Vagina (tissue), 2 donors: ENCODE results near the gene DNAH8. TPM values are rescaled to one million over a fixed set of nuclear protein-coding genes. Genes with fewer than 3 reads are reported as not detected.

Experiments
- DNase-seq, 2 donors: peaks; one replicate each; pipeline ENCODE4 v3.0.0-alpha.2; 2017; ENCODE audit errors: extremely low spot score in 2 of 2
- H3K27ac ChIP-seq: fragments of 200-600 bp; sonication (generic); one replicate; pipeline ENCODE4 v1.5.1; 2019
- H3K27me3 ChIP-seq: fragments of 200-600 bp; sonication (generic); one replicate; pipeline ENCODE4 v1.5.1; 2019
- H3K36me3 ChIP-seq, 2 donors: fragments of 200-600 bp; sonication (generic); one replicate each; pipeline ENCODE4 v1.5.1; 2017 to 2019
- H3K4me1 ChIP-seq: fragments of 200-600 bp; sonication (generic); one replicate; pipeline ENCODE4 v1.5.1; 2019
- H3K4me3 ChIP-seq, 2 donors: fragments of 200-600 bp; sonication (generic); 1 replicate in 1 of 2; 2 replicates in 1 of 2; pipeline ENCODE4 v1.5.1; 2016 to 2019
- H3K9me3 ChIP-seq: fragments of 200-600 bp; sonication (generic); one replicate; pipeline ENCODE4 v1.5.1; 2019
- POLR2A ChIP-seq, 2 donors: fragments of 450-650 bp; IDR thresholded peaks; one replicate each; pipeline ENCODE4 v1.6.1; 2017; ENCODE audit warnings: antibody characterized with exemption in 2 of 2, mild to moderate bottlenecking in 2 of 2, moderate library complexity in 2 of 2
- POLR2AphosphoS5 ChIP-seq, 2 donors: sonication (generic); formaldehyde crosslinking; IDR thresholded peaks; one replicate each; pipeline ENCODE4 v1.9.0; 2017; ENCODE audit warnings: antibody characterized with exemption in 2 of 2, mild to moderate bottlenecking in 2 of 2, low read depth in 1 of 2; ENCODE audit not compliant: insufficient read depth in 1 of 2
- intact Hi-C: fragments of 100-400 bp; cut with DNase I; formaldehyde crosslinking; loops from one replicate; pipeline ENCODE4 v1.15.1; 2023
- total RNA-seq: library from RNA; depleted of rRNA; stranded (reverse); fragments of >200 nt; gene quantifications from one replicate; pipeline ENCODE4 v1.2.3, GENCODE V29; 2016
- TF ChIP-seq, protein P1 (sequence below), 3 experiments: fragments of 450-650 bp in 2 of 3; fragments of 200-600 bp in 1 of 3; sonication (generic) in 1 of 3; IDR thresholded peaks; one replicate each; pipeline ENCODE4 v1.5.1; 2017 to 2019; ENCODE audit warnings: antibody characterized with exemption in 3 of 3, mild to moderate bottlenecking in 2 of 3, moderate library complexity in 2 of 3

Gene DNAH8
- total RNA-seq, 1 donor from 2014 or later, result not detected

DNA sequence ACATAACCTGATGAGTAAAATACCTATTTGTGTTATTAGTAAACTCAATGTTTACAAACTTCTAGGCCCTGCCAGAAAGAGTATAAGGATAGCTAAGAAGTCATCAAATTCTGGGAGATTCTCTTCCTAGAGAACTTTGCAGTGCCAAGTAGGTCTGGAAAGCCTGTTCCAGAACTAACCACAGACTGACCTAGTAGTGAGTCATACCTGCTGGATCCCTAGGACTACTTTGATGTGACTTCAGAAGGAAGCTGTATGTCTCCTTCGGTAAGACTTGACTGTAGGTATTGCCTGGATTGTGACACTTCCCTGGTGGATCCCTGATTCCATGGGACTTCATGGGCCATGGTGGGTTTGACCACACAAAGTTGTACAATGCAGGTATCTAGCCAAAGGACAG, 131.7 kb downstream of the DNAH8 start:
- H3K4me3 ChIP-seq, result no peak overlapping the region
- H3K27ac ChIP-seq, result no peak overlapping the region
- H3K9me3 ChIP-seq, result no peaks in the 10 kb centered on the region
- no peaks in the 10 kb centered on the region for H3K4me1 ChIP-seq
- TF ChIP-seq POLR2AphosphoS5 (IDR thresholded peaks at IDR 0.05; ENCODE audit: insufficient read depth in 1 of 2, low read depth in 1 of 2) (no peak), POLR2A (IDR thresholded peaks at IDR 0.05) (no peak)
- TF ChIP-seq, protein P1, sequence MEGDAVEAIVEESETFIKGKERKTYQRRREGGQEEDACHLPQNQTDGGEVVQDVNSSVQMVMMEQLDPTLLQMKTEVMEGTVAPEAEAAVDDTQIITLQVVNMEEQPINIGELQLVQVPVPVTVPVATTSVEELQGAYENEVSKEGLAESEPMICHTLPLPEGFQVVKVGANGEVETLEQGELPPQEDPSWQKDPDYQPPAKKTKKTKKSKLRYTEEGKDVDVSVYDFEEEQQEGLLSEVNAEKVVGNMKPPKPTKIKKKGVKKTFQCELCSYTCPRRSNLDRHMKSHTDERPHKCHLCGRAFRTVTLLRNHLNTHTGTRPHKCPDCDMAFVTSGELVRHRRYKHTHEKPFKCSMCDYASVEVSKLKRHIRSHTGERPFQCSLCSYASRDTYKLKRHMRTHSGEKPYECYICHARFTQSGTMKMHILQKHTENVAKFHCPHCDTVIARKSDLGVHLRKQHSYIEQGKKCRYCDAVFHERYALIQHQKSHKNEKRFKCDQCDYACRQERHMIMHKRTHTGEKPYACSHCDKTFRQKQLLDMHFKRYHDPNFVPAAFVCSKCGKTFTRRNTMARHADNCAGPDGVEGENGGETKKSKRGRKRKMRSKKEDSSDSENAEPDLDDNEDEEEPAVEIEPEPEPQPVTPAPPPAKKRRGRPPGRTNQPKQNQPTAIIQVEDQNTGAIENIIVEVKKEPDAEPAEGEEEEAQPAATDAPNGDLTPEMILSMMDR (IDR thresholded peaks at IDR 0.05), result no peak
- no peaks in the 10 kb centered on the region for H3K27me3 ChIP-seq
- intact Hi-C loops, result no loop called here
- no peak for DNase-seq
- H3K36me3 ChIP-seq, result no peaks in the 10 kb centered on the region

DNA sequence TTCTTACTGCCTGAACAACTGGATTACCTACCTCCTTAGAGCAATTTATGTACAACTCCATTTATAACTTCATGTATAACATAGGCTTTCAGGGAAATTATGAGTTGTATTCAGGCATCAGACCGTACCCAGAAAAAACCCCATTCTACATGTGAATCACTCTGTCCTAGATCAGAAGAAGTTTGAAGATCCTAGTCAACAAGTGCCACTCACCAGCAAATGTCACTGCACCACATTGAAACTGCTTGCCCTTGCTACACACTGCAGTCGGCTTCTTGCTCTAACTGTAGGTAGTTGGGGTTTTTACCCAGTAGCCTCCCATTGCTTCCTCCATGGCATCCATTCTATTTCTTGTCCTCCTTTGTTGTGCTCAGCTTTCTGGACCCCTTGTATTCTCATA, 132.4 kb downstream of the DNAH8 start:
- TF ChIP-seq POLR2A (IDR thresholded peaks at IDR 0.05) (no peak), POLR2AphosphoS5 (IDR thresholded peaks at IDR 0.05; ENCODE audit: insufficient read depth in 1 of 2, low read depth in 1 of 2) (no peak)
- TF ChIP-seq, protein P1 (IDR thresholded peaks at IDR 0.05), result no peak
- Histone ChIP-seq H3K9me3 (no peaks in the 10 kb centered on the region), H3K4me1 (no peaks in the 10 kb centered on the region), H3K27me3 (no peaks in the 10 kb centered on the region), H3K36me3 (no peaks in the 10 kb centered on the region), H3K27ac (no peak overlapping the region), H3K4me3 (no peak overlapping the region)
- no peak for DNase-seq
- intact Hi-C loops, result no loop called here

DNA sequence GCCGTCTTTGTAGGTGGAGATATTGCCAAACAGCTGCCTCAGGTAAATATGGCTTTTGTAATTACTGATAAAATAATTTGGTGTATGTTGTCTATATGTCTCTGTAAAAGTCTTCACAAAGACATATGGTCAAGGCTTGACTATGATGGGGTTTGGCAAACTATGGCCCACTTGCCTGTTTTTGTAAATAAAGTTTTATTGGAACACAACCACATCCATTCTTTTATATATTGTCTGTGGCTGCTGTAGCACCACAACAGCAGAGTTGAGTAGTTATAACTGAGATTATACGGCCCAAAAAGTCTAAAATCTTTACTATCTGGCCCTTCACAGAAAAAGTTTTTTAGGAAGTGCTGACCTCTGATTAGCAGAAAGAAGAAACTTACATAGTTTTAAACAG, 133.6 kb downstream of the DNAH8 start:
- Histone ChIP-seq H3K9me3 (no peaks in the 10 kb centered on the region), H3K4me1 (no peaks in the 10 kb centered on the region), H3K27ac (no peak overlapping the region), H3K4me3 (no peak overlapping the region), H3K36me3 (no peaks in the 10 kb centered on the region), H3K27me3 (no peaks in the 10 kb centered on the region)
- DNase-seq, result no peak
- TF ChIP-seq, protein P1 (IDR thresholded peaks at IDR 0.05), result no peak
- no peak for TF ChIP-seq POLR2AphosphoS5 (IDR thresholded peaks at IDR 0.05; ENCODE audit: insufficient read depth in 1 of 2, low read depth in 1 of 2)
- no peak for TF ChIP-seq POLR2A (IDR thresholded peaks at IDR 0.05)
- intact Hi-C loops, result no loop called here

DNA sequence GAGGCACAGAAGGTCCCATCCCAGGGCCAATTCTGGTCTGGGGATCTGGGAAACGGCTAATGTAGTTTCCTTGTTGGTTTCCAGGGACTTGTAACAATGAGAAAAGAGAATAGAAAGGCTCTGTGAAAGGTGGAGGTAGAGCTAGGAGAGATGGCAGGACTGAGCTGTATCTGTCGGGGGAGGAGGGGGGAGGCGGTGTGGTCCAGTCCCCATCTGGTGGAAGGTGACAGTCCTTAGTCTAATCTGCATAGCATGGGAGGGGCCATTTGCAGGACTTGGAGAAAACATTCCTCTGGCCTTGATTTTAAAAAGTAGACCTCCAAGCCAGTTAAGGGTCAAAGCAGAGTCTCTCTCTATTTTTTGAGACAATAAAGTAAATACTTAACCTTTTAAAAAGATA, 137.1 kb downstream of the DNAH8 start:
- Histone ChIP-seq H3K27me3 (no peaks in the 10 kb centered on the region), H3K9me3 (no peaks in the 10 kb centered on the region), H3K27ac (no peak overlapping the region), H3K36me3 (no peaks in the 10 kb centered on the region), H3K4me1 (no peaks in the 10 kb centered on the region), H3K4me3 (no peak overlapping the region)
- TF ChIP-seq POLR2A (IDR thresholded peaks at IDR 0.05) (no peak), POLR2AphosphoS5 (IDR thresholded peaks at IDR 0.05; ENCODE audit: insufficient read depth in 1 of 2, low read depth in 1 of 2) (no peak)
- TF ChIP-seq, protein P1 (IDR thresholded peaks at IDR 0.05), result no peak
- no peak for DNase-seq
- intact Hi-C loops, result no loop called here

DNA sequence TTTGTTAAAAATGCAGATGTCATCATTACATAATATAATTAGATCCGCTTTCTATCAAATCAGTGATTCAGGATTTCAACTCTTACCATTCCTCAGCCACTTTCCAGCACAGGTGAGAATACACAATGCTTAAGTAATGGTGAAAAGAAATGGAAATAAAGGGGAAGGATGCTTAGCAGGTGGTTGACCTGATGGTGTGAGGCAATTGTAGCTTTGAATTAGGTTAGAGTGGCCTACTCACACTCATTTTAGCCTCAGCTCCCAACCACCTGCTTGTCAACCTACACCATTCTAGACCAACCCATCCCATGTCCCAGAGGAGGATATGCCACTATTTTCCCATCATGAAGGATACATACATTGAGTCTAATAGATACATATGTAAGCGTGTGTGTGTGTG, 138.1 kb downstream of the DNAH8 start:
- no peaks in the 10 kb centered on the region for H3K4me1 ChIP-seq
- H3K27ac ChIP-seq, result no peak overlapping the region
- DNase-seq, result no peak
- TF ChIP-seq POLR2A (IDR thresholded peaks at IDR 0.05), result no peak
- no peak overlapping the region for H3K4me3 ChIP-seq
- H3K27me3 ChIP-seq, result no peaks in the 10 kb centered on the region
- H3K36me3 ChIP-seq, result no peaks in the 10 kb centered on the region
- intact Hi-C loops, result no loop called here
- H3K9me3 ChIP-seq, result no peaks in the 10 kb centered on the region

DNA sequence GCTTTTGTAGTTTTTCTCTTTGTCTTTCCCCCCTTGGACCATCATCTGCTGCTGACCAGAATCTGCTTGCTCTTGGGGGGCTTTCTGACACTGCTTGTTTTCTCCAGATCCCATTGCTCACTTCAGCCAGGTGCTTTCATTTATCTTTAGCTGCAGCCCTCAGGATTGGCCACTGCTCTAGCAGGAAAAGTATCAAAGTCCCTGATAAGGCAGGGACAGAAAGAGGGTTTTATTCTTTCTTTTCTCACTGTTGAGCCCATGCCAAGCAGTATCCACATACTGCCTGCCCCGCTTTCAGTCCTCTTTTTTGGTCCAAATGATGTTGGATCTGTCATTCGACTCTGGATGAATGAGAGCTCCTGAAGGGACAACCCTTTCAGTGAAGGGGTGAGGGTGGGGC, 141.4 kb downstream of the DNAH8 start:
- no peaks in the 10 kb centered on the region for H3K27me3 ChIP-seq
- intact Hi-C loops, result no loop called here
- H3K27ac ChIP-seq, result no peak overlapping the region
- TF ChIP-seq POLR2A (IDR thresholded peaks at IDR 0.05) (no peak), POLR2AphosphoS5 (IDR thresholded peaks at IDR 0.05; ENCODE audit: insufficient read depth in 1 of 2, low read depth in 1 of 2) (no peak)
- TF ChIP-seq, protein P1 (IDR thresholded peaks at IDR 0.05), result no peak
- no peaks in the 10 kb centered on the region for H3K36me3 ChIP-seq
- no peaks in the 10 kb centered on the region for H3K9me3 ChIP-seq
- H3K4me3 ChIP-seq, result no peak overlapping the region
- DNase-seq, result no peak
- no peaks in the 10 kb centered on the region for H3K4me1 ChIP-seq
